Liver (tissue), 9 donors: ENCODE measurements around the gene RAD51C. TPM values are rescaled to one million over a fixed set of nuclear protein-coding genes. Genes with fewer than 3 reads are reported as not detected.
"Not testable (repeated sequence)": the region's sequence is repeated elsewhere in the genome, so short reads cannot be mapped to it uniquely, and the experiment has no call there.

Experiments
- DNase-seq: peaks from one replicate; pipeline ENCODE4 v3.0.0-alpha.2; 2017; ENCODE audit warnings: low spot score
- H3K27ac ChIP-seq, 2 donors: one replicate each; pipeline ENCODE4 v1.7.0; 2013; ENCODE audit warnings: inconsistent platforms in 2 of 2, low read length in 2 of 2, control low read depth in 1 of 2, low read depth in 1 of 2, mild to moderate bottlenecking in 1 of 2
- H3K27me3 ChIP-seq, 4 donors: one replicate each; pipeline versions ENCODE4 v1.6.1 to v1.7.0; 2013; ENCODE audit warnings: low read length in 3 of 4, inconsistent platforms in 1 of 4, mild to moderate bottlenecking in 1 of 4, moderate library complexity in 1 of 4; ENCODE audit not compliant: control insufficient read depth in 4 of 4, insufficient read depth in 4 of 4
- H3K36me3 ChIP-seq, 4 donors: one replicate each; pipeline versions ENCODE4 v1.6.1 to v1.7.0; 2013; ENCODE audit warnings: low read length in 3 of 4, mild to moderate bottlenecking in 3 of 4, low read depth in 1 of 4, moderate library complexity in 1 of 4; ENCODE audit not compliant: control insufficient read depth in 4 of 4, insufficient read depth in 3 of 4
- H3K4me1 ChIP-seq, 4 donors: one replicate each; pipeline versions ENCODE4 v1.6.1 to v1.7.0; 2013; ENCODE audit warnings: low read length in 3 of 4, mild to moderate bottlenecking in 3 of 4, moderate library complexity in 1 of 4; ENCODE audit not compliant: control insufficient read depth in 4 of 4, insufficient read depth in 4 of 4
- H3K4me3 ChIP-seq, 3 donors: one replicate each; pipeline versions ENCODE4 v1.6.1 to v1.7.0; 2013; ENCODE audit warnings: low read length in 3 of 3, control low read depth in 1 of 3, low read depth in 1 of 3, mild to moderate bottlenecking in 1 of 3
- H3K9ac ChIP-seq, 2 donors: one replicate each; pipeline ENCODE4 v1.7.0; 2013; ENCODE audit warnings: low read length in 2 of 2, mild to moderate bottlenecking in 2 of 2, moderate library complexity in 2 of 2, control low read depth in 1 of 2, low read depth in 1 of 2
- H3K9me3 ChIP-seq, 4 donors: one replicate each; pipeline versions ENCODE4 v1.6.1 to v1.7.0; 2013; ENCODE audit warnings: low read length in 3 of 4; ENCODE audit not compliant: control insufficient read depth in 4 of 4
- EGR1 ChIP-seq, 2 donors: IDR thresholded peaks; 2 replicates each; pipeline ENCODE4 v1.6.1; 2016 to 2018; ENCODE audit warnings: antibody characterized with exemption in 2 of 2, low read depth in 2 of 2
- FOXA1 ChIP-seq: IDR thresholded peaks from 2 replicates; pipeline ENCODE4 v1.6.1; 2016; ENCODE audit warnings: antibody characterized with exemption
- HNF4G ChIP-seq: IDR thresholded peaks from 2 replicates; pipeline ENCODE4 v1.6.1; 2016; ENCODE audit warnings: antibody characterized with exemption
- NR2F2 ChIP-seq: IDR thresholded peaks from 2 replicates; pipeline ENCODE4 v1.6.1; 2016; ENCODE audit warnings: antibody characterized with exemption
- RAD21 ChIP-seq, 2 donors: IDR thresholded peaks; 2 replicates each; pipeline ENCODE4 v1.6.1; 2016; ENCODE audit warnings: antibody characterized with exemption in 2 of 2, mild to moderate bottlenecking in 2 of 2
- RXRA ChIP-seq, 2 donors: IDR thresholded peaks; 2 replicates each; pipeline ENCODE4 v1.6.1; 2017 to 2018; ENCODE audit warnings: antibody characterized with exemption in 2 of 2, mild to moderate bottlenecking in 1 of 2
- YY1 ChIP-seq: IDR thresholded peaks from 2 replicates; pipeline ENCODE4 v1.6.1; 2016; ENCODE audit warnings: antibody characterized with exemption, mild to moderate bottlenecking
- WGBS: extraction: QIAGEN DNeasy Blood & Tissue Kit; methylation state at CpG from one replicate; pipeline ENCODE4 v1.1.7; 2013; 5-methylcytosine and 5-hydroxymethylcytosine counted together
- polyA plus RNA-seq, 2 donors: library from polyadenylated mRNA; stranded (reverse) in 1 of 2; unstranded in 1 of 2; fragments of 200-250 nt in 1 of 2; fragments of >200 nt in 1 of 2; fragmentation: Nextera tagmentation in 1 of 2; extraction: Ambion mirVana in 1 of 2; gene quantifications; one replicate each; pipeline versions ENCODE4 v1.2.1 to v1.2.3, GENCODE V29; 2013 to 2015
- total RNA-seq, 2 donors: library from RNA; depleted of rRNA; stranded (reverse); fragments of >200 nt; gene quantifications; one replicate each; pipeline ENCODE4 v1.2.3, GENCODE V29; 2014
- TF ChIP-seq, protein P1 (sequence below): IDR thresholded peaks from 2 replicates; pipeline ENCODE4 v1.6.1; 2016; ENCODE audit warnings: antibody characterized with exemption
- TF ChIP-seq, protein P2 (sequence below): fragments of 150-350 bp; IDR thresholded peaks from 2 replicates; pipeline ENCODE4 v1.5.1; 2017; ENCODE audit warnings: improper control_type of control experiment, low read depth, low read length; ENCODE audit not compliant: missing input control
- TF ChIP-seq, protein P3 (sequence below): IDR thresholded peaks from 2 replicates; pipeline ENCODE4 v1.6.1; 2016; ENCODE audit warnings: antibody characterized with exemption, mild to moderate bottlenecking
- donor health status: healthy.
- donor health status: healthy.
- donor health status: healthy.
- donor health status: healthy.
- donor health status: healthy.

Gene RAD51C
- total and polyA plus RNA-seq, 4 donors = 6.9 to 22.2 (median 12.5) TPM

DNA sequence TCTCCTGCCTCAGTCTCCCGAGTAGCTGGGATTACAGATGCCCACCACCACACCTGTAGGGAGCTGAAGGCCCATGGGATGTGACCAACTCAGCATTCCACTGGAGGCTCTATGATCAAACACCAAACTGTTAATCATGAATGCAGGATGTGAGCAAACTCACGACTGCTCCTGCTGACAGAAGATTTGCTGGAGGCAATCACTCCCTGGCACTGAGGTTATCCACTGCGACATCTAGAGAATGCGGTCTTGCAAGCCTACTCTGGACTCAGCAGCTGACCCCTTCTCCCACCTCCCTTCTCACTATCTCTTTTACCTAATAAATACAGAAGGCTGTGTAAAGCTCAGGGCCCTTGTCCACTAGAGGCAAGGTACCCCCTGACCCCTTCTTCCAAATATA, 5.4 kb upstream of the RAD51C start:
- TF ChIP-seq, protein P1, sequence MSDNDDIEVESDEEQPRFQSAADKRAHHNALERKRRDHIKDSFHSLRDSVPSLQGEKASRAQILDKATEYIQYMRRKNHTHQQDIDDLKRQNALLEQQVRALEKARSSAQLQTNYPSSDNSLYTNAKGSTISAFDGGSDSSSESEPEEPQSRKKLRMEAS = no peak
- TF ChIP-seq EGR1 (IDR thresholded peaks at IDR 0.05; ENCODE audit: low read depth in 2 of 2) (no peak), NR2F2 (no peak), FOXA1 (no peak), RAD21 (IDR thresholded peaks at IDR 0.05) (no peak), RXRA (IDR thresholded peaks at IDR 0.05) (no peak), HNF4G (no peak), YY1 (no peak)
- TF ChIP-seq, protein P2, sequence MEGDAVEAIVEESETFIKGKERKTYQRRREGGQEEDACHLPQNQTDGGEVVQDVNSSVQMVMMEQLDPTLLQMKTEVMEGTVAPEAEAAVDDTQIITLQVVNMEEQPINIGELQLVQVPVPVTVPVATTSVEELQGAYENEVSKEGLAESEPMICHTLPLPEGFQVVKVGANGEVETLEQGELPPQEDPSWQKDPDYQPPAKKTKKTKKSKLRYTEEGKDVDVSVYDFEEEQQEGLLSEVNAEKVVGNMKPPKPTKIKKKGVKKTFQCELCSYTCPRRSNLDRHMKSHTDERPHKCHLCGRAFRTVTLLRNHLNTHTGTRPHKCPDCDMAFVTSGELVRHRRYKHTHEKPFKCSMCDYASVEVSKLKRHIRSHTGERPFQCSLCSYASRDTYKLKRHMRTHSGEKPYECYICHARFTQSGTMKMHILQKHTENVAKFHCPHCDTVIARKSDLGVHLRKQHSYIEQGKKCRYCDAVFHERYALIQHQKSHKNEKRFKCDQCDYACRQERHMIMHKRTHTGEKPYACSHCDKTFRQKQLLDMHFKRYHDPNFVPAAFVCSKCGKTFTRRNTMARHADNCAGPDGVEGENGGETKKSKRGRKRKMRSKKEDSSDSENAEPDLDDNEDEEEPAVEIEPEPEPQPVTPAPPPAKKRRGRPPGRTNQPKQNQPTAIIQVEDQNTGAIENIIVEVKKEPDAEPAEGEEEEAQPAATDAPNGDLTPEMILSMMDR = no peak
- H3K4me1 ChIP-seq = no peaks in the 10 kb centered on the region
- no peak for DNase-seq
- no peaks in the 10 kb centered on the region for H3K27me3 ChIP-seq
- no peak overlapping the region for H3K27ac ChIP-seq
- H3K9ac ChIP-seq = no peak overlapping the region
- H3K4me3 ChIP-seq = no peak overlapping the region
- no peaks in the 10 kb centered on the region for H3K36me3 ChIP-seq
- 66% methylated on average over 4 of the region's 4 CpGs for WGBS
- no peaks in the 10 kb centered on the region for H3K9me3 ChIP-seq

DNA sequence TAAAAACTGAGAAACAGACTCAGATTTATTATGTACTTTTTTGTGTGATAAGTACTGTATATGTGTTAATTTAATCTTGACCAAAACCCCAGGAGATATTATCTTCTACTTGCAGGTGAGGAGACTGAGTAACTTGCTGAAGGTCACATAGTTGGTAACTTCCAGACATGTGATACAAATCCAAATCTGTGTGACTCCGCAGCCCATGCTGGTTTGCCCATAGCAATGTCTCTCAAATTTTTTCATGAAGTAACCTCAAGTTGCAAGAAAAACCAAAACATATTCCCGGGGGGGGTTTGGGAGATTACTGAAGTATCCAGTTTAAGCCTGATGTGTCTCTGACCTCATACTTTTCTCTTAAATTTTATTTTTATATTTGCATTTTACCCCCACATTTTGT, 3.9 kb upstream of the RAD51C start:
- no peak overlapping the region for H3K27ac ChIP-seq
- no peak for DNase-seq
- no peak overlapping the region for H3K9ac ChIP-seq
- TF ChIP-seq YY1 (no peak), RXRA (IDR thresholded peaks at IDR 0.05) (no peak), RAD21 (IDR thresholded peaks at IDR 0.05) (no peak)
- TF ChIP-seq, protein P2 = no peak
- TF ChIP-seq, protein P3, sequence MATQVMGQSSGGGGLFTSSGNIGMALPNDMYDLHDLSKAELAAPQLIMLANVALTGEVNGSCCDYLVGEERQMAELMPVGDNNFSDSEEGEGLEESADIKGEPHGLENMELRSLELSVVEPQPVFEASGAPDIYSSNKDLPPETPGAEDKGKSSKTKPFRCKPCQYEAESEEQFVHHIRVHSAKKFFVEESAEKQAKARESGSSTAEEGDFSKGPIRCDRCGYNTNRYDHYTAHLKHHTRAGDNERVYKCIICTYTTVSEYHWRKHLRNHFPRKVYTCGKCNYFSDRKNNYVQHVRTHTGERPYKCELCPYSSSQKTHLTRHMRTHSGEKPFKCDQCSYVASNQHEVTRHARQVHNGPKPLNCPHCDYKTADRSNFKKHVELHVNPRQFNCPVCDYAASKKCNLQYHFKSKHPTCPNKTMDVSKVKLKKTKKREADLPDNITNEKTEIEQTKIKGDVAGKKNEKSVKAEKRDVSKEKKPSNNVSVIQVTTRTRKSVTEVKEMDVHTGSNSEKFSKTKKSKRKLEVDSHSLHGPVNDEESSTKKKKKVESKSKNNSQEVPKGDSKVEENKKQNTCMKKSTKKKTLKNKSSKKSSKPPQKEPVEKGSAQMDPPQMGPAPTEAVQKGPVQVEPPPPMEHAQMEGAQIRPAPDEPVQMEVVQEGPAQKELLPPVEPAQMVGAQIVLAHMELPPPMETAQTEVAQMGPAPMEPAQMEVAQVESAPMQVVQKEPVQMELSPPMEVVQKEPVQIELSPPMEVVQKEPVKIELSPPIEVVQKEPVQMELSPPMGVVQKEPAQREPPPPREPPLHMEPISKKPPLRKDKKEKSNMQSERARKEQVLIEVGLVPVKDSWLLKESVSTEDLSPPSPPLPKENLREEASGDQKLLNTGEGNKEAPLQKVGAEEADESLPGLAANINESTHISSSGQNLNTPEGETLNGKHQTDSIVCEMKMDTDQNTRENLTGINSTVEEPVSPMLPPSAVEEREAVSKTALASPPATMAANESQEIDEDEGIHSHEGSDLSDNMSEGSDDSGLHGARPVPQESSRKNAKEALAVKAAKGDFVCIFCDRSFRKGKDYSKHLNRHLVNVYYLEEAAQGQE = no peak
- H3K27me3 ChIP-seq = no peaks in the 10 kb centered on the region
- WGBS = 94% methylated on average over 2 of the region's 2 CpGs
- H3K9me3 ChIP-seq = no peaks in the 10 kb centered on the region
- peaks cover 4 to 14% (median 10%) of the 10 kb centered on the region in 4 donors for H3K4me1 ChIP-seq
- no peaks in the 10 kb centered on the region for H3K36me3 ChIP-seq
- H3K4me3 ChIP-seq = no peak overlapping the region

DNA sequence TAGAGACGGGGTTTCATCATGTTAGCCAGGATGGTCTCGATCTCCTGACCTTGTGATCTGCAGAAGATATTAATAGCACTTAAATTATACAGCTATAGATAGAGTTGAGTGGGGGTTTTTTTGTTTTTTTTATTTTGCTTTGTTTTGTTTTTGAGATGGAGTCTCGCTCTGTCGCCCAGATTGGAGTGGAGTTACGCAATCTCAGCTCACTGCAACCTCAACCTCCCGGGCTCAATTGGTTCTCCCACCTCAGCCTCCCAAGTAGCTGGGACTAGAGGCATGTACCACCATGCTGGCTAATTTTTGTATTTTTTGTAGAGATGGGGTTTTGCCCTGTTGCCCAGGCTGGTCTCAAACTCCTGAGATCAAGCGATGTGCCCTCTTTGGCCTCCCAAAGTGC, 2.4 kb upstream of the RAD51C start:
- not testable (repeated sequence) for DNase-seq, H3K27ac ChIP-seq, H3K9me3 ChIP-seq, H3K27me3 ChIP-seq, H3K4me3 ChIP-seq, H3K9ac ChIP-seq, H3K36me3 ChIP-seq
- 93% methylated on average over 7 of the region's 7 CpGs for WGBS
- peaks cover 4 to 17% (median 12%) of the 10 kb centered on the region in 4 donors for H3K4me1 ChIP-seq
